Stimulated activated naive CD4-positive, alpha-beta T cell (primary cell): ENCODE data around the gene ALDH1L1.

Experiments
- DNase-seq, 6 experiments: peaks; one replicate each; lab custom pipeline; 2025; lab: John Stamatoyannopoulos, UW

The ALDH1L1 gene

GRCh38 chr3:126119976-126120375 lies 60.4 kb downstream of the ALDH1L1 start:
- no peak for DNase-seq

GRCh38 chr3:126119008-126119675 lies 61.2 kb downstream of the ALDH1L1 start:
- no peak for DNase-seq

GRCh38 chr3:126118591-126118990 lies 61.8 kb downstream of the ALDH1L1 start:
- DNase-seq = no peak

- no peak for DNase-seq
Measured at GRCh38 chr3:126117786-126118185, 62.6 kb downstream of the ALDH1L1 start.

GRCh38 chr3:126117212-126117611 lies 63.2 kb downstream of the ALDH1L1 start:
- DNase-seq = no peak

- DNase-seq = no peak
Measured at GRCh38 chr3:126116526-126116925, 63.9 kb downstream of the ALDH1L1 start.

- no peak for DNase-seq
Measured at GRCh38 chr3:126114443-126115386, 65.7 kb downstream of the ALDH1L1 start.

- DNase-seq = no peak
Measured at GRCh38 chr3:126113733-126114442, 66.5 kb downstream of the ALDH1L1 start.

- DNase-seq = no peak
Measured at GRCh38 chr3:126113238-126113555, 67.2 kb downstream of the ALDH1L1 start.

GRCh38 chr3:126112531-126113237 lies 67.7 kb downstream of the ALDH1L1 start:
- DNase-seq = no peak

- DNase-seq = no peak
Measured at GRCh38 chr3:126111566-126112475, 68.6 kb downstream of the ALDH1L1 start.

GRCh38 chr3:126111126-126111551 lies 69.2 kb downstream of the ALDH1L1 start:
- DNase-seq = no peak

GRCh38 chr3:126110431-126111125 lies 69.8 kb downstream of the ALDH1L1 start:
- no peak for DNase-seq

- no peak for DNase-seq
Measured at GRCh38 chr3:126109880-126110235, 70.5 kb downstream of the ALDH1L1 start.

GRCh38 chr3:126109146-126109879 lies 71.1 kb downstream of the ALDH1L1 start:
- no peak for DNase-seq

- DNase-seq = no peak
Measured at GRCh38 chr3:126108676-126109050, 71.7 kb downstream of the ALDH1L1 start.

- no peak for DNase-seq
Measured at GRCh38 chr3:126107957-126108675, 72.3 kb downstream of the ALDH1L1 start.

GRCh38 chr3:126107203-126107939 lies 73.0 kb downstream of the ALDH1L1 start:
- no peak for DNase-seq
